Measurements from ENCODE around the gene GPBP1. TPM values are rescaled to one million over a fixed set of nuclear protein-coding genes. Genes with fewer than 3 reads are reported as not detected.

Gene GPBP1
- polyA plus RNA-seq, 4 donors: 143 to 156 (median 155) TPM

Other genes starting within 250 kb of the GPBP1 start
- 10 to 100 TPM; 35.4 to 44.5 (median 36.6) TPM for gene MIER3, start 221.9 kb upstream of the GPBP1 start, polyA plus RNA-seq (ENCODE audit: insufficient read length in 4 of 4)

All from left renal pelvis (tissue), 4 donors.